Measurements from ENCODE around the gene DCUN1D2.

DNA sequence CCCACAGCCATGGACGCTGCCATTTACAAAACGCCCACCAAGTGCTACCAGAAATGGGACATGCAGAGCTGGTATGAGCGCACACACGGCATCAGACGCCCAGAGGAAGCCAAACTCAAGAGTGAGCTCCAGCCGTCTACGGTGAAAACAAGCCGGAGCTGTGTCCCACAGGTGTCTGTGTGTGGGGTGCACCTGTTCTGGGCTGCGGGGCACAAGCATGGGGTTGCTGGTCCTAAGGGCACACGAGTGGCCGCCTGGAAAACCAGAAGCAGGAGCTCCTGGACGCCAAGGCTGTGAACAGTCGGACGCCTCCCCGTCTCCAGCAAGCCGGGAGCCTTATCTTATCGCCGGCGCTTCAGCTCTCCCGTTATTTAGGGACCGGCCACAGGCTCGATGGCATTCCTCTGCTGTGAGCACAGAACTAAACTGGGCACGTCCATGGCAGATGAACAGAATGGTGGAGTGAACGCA lies 38.5 kb downstream of the DCUN1D2 start:
- TF ChIP-seq, protein P1, sequence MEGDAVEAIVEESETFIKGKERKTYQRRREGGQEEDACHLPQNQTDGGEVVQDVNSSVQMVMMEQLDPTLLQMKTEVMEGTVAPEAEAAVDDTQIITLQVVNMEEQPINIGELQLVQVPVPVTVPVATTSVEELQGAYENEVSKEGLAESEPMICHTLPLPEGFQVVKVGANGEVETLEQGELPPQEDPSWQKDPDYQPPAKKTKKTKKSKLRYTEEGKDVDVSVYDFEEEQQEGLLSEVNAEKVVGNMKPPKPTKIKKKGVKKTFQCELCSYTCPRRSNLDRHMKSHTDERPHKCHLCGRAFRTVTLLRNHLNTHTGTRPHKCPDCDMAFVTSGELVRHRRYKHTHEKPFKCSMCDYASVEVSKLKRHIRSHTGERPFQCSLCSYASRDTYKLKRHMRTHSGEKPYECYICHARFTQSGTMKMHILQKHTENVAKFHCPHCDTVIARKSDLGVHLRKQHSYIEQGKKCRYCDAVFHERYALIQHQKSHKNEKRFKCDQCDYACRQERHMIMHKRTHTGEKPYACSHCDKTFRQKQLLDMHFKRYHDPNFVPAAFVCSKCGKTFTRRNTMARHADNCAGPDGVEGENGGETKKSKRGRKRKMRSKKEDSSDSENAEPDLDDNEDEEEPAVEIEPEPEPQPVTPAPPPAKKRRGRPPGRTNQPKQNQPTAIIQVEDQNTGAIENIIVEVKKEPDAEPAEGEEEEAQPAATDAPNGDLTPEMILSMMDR (conservative IDR thresholded peaks at IDR 0.05; ENCODE audit: low read length), result no peak
- no peak for TF ChIP-seq EZH2phosphoT487 (IDR thresholded peaks at IDR 0.05; ENCODE audit: borderline replicate concordance, low read depth, low read length)
